GM18520 (cell line): ENCODE results near the gene CUX1.
"Not testable (repeated sequence)": the region's sequence is repeated elsewhere in the genome, so short reads cannot be mapped to it uniquely, and the experiment has no call there.

Experiments used
- ATAC-seq: cut with Tn5 transposase; IDR thresholded peaks from one replicate; pipeline ENCODE4 v1.9.1; 2021; ENCODE audit not compliant: unreplicated experiment

The CUX1 gene

DNA sequence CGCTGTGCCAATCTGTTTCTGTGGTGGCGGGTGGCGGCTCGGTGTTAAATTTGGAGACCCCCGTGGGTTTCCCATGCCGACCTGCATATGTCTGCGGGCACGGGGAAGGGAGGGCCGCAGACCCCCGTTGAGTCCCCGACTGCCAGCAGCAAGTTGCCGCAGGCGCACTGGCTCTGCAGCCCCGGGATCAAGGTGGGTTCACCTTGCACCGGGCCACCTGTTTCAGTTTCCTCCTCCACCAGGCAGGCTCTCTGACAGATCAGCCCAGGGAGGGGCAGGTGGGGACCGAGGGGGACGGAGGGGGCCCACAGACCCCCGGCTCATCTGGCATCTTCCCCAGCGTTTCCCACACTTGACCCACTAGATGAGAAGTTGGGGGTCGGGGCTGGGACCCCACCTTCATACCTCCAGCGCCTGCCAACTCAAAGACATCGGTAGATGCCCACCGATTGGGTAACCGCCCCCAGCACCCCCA lies 95.9 kb downstream of the CUX1 start:
- no peak for ATAC-seq

DNA sequence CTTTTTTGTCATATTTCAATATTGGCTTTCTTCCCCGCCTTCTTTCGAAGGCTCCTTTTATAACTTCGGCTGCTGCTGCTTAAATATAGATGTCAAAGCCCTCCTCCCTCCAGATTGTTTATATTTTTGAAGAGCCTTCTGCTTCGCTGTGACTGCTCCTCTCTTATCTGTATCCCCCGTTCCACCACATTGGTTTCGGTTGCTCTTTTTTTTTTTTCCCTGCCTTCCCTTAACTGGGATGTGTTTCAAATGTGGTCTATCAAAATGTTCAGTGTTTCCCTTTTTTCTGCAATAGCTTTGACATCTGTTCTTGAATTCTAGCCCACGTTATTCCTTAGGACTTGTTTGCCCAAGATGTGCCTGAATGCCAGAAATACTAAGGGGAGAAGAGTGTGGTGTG lies 96.4 kb downstream of the CUX1 start:
- no peak for ATAC-seq

DNA sequence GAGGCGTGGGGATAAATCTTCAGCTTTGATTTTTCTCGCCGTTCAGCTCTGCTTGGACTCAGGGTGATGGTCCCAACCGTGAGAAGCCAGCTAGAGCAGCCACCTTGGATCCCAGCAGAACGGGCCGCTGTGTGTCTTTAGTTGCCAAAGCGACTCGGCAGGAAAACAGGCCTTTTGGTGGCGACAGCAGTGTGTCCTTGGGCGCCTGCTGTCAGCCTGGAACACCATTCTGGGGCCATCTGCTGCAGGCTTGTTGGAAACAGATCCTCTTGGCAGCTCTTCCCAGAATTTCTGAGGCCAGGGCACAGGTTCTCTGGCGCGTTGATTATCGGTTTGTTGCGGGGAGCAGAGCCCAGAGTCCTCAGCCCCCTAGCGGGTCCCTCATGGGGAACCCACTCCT lies 97.6 kb downstream of the CUX1 start:
- ATAC-seq: no peak

DNA sequence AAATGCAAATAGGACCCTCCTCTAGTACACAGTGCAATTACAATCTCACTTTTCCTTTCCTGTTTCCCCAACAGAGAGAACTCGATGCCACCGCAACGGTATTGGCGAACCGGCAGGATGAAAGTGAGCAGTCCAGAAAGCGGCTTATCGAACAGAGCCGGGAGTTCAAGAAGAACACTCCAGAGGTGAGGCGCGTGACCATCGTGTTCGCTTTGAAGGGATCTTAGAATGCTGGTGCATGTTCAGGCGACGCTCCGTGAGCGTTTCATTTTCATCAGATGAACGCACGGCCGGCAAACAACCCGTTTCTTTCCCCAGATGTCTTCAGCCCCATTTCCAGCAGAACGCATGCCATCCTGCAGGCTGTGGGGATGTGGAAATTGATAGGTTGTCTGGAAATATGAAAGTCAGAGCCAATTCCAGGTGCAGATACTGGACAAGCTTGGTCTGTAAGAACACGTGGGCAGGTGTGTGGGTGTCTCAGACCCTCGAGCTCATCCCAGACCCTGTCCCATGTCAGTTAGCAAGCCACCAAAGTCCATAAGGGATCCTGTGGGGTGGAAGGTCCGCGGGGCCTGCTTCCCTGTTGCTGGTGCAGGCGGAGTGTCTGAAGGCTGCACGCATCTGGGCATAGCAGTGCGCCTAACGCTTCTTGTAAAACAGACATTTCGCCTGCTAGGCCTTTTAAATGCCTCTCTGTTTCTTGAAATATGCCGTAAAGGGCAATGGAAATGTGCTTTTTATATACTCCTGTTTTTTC lies 98.8 kb downstream of the CUX1 start:
- no peak for ATAC-seq

DNA sequence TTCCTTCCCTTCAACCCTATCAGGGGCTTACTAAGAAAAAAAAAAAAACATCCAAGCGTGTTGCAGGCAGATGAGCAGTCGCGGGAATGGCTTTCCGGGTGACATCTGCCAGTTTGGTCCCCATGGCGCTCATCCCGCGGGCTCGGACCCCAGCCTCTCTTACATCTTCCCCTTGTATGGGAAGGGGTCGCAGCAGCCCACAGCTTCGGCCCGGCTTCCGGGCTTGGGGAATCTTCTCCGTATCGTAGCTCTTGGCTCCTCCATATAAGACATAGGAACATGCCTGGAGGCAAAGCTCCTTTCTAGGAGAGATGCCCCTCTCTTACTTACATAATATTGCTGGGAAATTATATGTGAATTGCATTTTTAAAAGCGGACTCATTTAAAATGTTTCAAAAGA lies 99.5 kb downstream of the CUX1 start:
- no peak for ATAC-seq

DNA sequence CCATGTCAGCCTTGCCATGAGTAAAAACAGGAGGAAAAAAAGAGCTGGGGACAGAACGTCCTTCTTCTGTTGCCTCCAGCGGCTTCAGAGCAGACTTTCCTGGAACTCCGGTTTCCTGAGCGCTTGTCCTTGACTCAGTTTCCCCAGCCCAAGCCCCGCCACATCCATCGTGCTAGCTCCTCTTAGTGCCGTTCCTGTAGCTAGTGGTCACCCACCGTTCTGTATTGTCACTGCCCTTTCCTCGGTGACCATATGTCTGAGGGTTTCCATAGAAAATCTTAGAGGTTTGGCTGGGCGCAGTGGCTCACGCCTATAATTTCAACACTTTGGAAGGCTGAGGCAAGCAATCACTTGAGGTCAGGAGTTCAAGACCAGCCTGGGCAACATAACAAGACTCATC lies 100.1 kb downstream of the CUX1 start:
- ATAC-seq: no peak

DNA sequence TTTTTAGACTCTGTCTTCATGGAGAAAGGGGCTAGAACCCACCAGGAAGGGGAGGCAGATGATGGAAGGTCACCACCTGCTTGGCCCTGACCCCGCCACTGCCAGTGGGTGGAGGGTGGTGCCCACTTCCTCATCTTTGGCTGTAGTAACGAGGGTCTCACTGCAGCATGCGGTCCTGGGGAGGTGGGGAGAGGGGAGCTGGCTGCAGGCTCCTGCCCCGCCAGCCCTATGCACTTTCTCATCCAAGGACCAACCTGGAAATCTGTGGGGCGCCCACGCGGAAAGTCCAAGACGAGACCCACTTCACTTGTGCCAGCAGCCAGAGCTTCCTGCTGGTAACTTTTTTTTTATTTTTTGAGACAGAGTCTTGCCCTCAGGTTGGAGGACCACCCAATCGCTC lies 101.0 kb downstream of the CUX1 start:
- no peak for ATAC-seq

DNA sequence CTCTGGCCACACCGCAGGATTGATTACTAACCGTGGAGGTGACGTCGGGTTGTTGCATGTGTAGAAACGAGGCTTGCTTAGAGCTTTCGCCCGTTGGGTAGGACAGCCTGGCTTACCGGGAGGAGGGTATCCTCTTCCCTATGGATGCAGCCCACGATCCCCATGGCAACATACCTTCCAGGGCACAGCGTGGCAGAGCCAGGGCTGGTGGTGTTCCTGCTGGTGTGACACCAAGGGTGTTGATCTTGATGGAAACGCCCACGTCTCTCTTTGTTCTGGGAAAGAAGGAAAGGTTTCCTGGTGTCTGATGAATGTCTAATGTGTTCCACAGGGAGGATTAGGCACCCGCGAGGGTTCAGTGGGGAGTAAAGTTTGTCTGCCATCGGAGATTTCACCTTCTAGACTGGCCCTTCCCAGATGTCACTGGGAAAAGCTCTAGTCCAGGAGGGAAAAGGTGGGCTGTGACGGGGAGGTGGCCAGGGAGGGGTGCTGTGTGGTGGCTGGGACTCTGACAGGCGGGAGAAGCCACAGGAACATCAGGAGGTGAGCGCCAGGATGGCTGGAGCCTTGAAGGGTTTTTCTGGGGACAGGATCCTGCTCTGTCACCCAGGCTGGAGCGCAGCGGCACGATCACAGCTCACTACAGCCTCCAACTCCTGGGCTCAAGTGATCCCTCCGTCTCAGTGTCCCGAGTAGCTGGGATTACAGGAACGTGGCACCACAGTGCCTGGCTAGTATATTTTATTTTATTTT lies 102.1 kb downstream of the CUX1 start:
- no peak for ATAC-seq

DNA sequence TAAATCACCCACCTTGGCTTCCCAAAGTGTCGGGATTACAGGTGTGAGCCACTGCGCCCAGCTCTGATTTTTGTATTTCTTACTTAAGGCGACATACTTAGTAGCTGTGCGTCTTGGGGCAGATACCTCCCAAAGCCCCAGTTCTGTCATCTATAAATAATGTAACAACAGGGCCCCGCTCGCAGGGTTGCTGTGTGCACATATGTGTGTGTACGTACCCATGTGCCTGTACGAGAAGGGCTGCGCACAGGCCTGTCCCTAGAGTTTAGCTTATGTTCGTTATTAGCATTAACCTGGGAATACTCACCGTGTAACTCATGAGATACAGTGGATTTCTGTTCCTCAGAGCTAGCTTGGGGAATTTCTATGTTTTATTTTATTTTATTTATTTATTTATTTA lies 103.6 kb downstream of the CUX1 start:
- ATAC-seq: no peak

DNA sequence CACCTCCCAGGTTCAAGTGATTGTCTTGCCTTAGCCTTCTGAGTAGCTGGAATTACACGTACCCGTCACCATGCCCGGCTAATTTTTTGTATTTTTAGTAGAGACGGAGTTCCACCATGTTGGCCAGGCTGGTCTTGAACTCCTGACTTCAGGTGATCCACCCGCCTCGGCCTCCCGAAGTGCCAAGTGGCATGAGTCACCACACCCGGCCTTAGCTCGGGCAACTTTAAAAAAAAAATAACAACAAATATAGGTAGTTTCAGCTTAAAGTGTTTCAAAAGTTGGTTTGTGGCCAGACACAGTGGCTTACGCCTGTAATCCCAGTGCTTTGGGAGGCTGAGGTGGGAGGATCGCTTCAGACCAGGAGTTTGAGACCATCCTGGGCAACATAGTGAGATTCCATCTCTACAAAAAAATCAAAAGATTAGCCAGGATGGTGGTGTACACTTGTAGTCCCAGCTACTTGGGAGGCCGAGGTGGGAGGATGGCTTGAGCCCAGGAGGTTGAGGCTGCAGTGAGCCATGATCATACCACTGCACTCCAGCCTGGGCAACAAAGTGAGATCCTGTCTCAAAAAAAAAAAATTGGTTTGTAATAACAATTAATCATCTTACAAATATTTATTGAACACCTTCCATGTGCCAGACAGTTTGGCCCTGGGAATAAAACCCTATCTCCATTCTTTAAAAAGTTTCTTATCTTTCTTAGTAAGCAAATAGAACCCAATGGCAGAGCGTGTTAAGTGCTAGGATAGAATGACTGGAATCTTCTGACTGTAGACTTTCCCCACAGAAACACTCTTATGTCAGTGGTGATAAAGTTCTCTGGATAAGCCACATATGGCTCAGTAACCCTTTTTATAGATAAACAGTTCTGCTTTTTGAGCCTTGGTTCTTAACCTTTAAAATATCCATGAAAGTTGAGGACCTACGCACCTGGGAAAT lies 104.4 kb downstream of the CUX1 start:
- not testable (repeated sequence) for ATAC-seq

DNA sequence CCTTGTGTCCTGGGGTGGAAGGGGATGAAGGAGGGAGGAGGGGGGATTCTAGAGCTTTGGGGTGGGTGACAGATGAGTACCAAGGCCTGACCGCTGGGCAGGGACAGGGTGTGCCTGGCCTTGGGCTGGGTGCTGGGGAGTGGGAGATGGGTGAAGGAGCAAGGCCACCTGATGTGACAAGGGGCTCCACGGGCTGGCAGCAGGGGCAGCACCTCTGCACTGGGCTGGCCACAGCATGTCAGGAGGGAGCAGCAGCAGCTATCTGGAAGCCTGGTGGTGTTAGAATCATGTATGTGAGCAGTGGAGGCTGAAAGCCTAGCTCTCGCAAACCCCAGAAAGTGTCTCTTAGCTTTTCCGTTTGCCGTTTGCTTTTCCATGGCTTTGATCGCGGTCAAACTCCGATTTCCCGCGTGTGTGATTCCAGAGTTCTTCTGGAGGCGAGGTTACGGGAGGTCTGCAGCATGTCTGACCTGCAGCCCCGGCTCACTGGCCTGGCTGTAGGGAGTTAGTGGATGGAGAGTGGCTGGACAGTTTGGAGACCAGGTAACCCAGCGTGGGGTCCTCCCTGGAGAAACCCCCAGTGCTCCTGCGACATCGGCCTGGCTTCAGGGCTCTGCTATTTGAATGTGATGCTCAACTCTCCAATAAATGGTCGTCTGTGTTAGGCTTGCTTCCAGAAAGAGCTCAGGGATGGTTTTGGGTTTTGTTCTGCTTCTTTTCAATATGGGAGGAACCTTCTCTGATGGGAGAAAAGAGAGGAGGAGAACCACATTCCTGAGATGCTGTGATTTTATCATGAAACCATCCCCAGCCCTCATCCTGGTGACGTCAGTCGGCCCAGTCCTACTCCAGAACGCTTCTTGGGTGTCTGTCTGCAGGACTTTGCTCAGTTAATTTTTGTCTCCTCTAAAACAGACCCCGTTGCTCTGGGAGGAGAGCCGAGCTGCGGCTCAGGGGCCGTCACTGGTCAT lies 105.5 kb downstream of the CUX1 start:
- no peak for ATAC-seq

DNA sequence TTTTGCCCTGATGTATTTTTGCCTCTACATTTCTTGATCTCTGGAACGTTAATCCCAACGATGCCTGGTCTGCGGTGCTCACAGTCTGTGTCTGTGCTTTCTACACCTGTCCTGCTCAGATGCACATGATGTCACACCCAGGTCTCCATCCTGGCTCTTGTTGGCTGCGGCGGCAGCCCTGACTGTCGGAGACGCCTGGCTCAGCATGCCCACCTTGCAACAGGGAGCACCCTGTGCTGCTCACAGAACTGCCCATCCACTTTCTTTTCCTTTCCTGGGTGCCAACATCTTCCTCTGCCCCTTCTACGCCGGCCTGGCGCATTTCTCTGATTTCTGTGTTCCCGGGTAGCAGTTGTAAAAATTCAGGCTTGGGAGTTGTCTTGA lies 106.2 kb downstream of the CUX1 start:
- no peak for ATAC-seq

DNA sequence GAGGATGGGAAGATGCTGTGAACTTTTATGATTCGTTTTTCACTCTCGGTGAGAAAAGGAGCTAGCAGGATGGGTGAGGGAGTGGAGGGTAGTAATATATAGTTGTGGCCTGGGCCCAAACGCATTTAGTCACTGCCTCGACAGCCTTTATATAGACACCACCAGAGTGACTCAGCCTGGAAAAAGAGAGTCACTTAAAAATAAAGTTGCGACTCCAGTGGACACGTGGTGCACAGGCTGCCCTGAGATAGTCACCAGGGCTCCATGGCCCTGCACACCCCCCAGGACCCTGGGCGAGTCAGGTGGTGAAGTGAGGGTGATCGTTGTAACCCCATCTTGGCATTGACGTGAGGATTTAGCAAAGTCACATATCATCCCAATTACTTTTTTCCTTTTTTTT lies 106.7 kb downstream of the CUX1 start:
- no peak for ATAC-seq

DNA sequence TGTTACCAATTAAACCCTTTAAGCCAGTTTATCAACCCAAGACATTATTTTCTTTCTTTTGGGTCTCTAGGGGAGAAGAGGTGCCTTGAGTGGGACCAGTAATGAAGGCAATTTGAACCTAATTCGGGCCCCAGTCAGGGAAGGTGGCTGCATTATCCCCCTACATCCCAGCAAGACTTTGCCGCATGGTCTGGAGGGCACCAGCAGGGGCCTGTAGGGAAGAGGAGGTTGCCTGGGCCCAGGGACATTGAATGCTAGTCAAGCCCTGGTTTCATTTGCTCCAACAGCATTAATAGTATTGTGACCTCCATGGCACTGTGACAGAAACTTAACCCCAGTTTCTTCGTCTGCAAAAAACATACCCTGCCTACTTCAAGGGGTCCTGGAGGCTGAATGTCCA lies 108.8 kb downstream of the CUX1 start:
- ATAC-seq: no peak

DNA sequence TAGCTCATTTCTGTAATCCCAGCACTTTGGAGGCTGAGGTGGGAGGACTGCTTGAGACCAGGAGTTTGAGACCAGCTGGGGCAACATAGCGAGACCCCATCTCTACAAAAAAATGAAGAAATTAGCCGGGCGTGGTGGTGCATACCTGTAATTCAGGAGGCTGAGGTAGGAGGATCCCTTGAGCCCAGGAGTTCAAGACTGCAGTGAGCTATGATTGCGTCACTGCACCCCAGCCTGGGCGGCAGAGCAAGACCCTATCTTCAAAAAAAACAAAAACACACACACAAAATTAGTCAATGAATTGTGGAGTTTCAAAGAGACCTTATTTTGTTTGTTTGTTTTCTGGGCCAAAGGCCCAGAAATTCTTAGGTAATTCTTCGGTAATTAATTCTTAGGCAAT lies 110.0 kb downstream of the CUX1 start:
- ATAC-seq: no peak

DNA sequence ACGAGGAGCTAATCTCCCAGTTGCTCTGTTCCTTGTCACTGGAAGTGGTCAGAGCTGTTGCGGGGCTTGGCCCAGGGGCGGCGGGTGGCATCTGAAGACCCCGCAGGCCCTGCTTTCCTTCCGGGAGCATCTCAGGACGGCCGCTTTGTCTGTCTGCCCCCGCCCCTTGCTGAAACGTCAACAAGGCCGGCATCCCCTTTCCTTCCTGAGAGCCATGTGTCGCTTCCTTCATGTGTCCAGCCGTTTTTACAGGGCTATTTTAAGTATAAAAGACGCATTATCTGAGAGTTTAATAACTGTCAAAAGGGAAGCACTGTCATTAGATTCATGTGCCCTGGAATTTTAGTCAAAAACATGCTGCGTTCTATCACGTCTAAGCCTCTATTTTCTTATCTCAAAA lies 110.4 kb downstream of the CUX1 start:
- no peak for ATAC-seq

DNA sequence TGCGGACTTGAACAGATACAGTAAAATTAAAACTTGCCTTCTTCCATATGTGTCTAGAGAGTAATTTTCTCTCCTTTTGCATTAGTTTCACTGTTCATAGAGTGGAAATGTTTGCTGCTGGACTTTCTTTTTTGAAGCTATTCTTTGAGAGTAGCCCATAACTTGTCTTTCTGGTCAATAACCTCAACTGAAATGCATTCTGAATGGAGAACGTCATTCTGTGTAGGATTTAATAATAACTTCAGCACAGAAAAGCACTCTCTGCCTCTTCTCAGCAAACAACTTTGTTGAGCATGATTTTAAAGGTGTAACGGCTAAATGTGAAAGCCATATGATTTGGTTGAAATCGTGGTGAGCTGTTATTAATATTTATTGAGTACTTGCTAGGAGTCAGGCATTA lies 111.8 kb downstream of the CUX1 start:
- no peak for ATAC-seq

DNA sequence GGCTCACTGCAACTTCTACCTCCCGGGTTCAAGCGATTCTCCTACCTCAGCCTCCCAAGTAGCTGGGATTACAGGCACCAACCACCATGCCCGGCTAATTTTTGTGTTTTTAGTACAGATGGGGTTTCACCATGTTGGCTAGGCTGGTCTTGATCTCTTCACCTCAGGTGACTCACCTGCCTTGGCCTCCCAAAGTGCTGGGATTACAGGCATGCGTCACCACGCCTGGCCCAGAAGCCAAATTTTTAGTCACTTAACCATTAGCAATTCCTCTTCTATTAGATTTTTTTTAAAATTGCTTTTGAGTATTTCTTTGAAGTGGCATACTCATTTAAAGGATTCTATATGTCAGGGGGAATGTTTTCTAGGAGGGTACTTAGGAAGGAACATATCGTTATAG lies 112.5 kb downstream of the CUX1 start:
- not testable (repeated sequence) for ATAC-seq

DNA sequence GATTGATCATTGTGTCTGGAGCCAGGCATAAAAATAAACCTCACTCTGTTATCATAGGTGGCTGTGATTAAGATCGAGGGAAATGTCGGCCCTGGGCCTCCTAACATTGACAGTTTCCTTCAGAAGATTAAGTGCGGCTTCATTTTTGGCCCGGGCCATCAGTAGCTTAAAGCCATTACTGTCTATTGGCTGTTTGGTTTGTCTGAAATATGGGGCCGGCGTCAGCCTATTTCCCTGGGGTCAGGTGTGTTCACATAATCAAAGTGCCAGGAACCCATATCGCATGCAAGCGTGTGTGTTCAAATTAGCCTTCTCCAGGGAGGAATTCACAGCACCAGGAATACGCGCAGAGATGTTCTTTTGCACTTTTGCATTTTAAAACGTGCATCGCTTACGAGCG lies 114.7 kb downstream of the CUX1 start:
- no peak for ATAC-seq

DNA sequence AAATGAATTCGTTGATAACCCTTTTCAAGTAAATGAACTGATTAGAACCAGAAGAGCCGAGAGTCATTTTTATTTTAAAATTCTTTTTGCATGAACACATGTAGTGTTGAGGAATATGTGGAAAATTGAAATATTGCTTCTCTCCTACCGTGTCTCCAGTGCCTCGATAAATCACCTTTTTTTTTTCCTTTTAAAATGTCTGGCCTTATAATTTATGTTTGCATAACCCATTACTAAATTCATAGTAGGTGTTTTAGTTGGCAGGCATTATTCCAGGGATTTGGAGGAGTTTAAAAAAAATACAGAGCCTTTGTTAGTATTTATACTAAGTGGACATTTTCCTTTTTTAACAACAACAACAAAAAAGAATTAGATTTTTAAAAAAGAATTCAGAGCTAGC lies 115.6 kb downstream of the CUX1 start:
- no peak for ATAC-seq
